Fibroblast of gingiva (primary cell): ENCODE measurements around the gene CEACAM7.
"Not testable (repeated sequence)": the region's sequence is repeated elsewhere in the genome, so short reads cannot be mapped to it uniquely, and the experiment has no call there.

Experiments used
- DNase-seq: peaks from one replicate; pipeline ENCODE4 v3.0.0-alpha.2; 2011; ENCODE audit warnings: low read depth

The CEACAM7 gene

DNA sequence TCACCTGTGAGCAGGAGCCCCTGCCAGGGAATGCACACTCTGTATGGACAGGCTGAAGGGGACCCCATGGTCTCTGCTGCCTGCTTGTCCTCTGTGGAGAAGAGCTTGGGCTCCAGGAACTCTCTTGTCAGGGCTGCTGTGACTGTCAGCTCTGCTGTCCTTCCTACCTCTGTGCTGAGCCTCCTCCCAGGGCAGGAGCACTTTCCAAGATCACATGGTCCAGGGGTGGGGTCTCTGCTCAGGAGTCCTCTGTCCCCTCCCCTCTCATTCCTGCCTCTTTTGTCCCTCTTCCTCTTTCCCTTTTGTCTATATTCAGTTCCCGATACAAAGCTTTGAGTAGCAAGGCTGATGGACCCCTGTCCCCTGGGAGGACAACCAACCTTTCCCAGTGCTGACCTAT is at the start of gene CEACAM7:
Gene CEACAM7 (minus strand): TSS at position 173 of the 400 bp plus-strand sequence. CDS start 105 bp downstream, at position 68.
- no peak for DNase-seq

DNA sequence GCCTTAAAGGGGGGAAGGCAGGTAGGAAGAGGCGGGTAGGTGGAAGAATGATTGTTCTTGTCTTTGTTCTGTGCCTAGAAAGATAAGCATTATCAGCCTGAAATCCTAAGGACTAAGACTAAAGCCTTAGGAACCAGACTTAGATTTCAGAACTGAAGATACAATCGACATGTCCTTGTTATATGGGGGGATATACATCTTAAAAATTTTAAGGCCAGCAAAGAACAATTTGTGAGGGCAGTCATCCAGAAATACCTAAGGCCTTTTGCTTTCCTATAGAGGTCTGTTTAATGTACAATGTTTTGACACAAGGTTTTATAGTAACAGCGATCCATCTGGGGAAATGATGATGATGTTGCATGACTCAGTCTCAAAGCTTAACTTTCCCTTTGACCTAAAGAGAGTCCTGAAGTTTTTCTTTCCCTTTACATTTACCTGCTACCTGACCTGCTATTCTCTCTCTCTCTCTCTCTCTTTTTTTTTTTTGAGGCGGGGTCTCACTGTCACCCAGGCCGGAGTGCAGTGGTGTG is 47.1 kb upstream of the CEACAM7 start:
- no peak for DNase-seq

DNA sequence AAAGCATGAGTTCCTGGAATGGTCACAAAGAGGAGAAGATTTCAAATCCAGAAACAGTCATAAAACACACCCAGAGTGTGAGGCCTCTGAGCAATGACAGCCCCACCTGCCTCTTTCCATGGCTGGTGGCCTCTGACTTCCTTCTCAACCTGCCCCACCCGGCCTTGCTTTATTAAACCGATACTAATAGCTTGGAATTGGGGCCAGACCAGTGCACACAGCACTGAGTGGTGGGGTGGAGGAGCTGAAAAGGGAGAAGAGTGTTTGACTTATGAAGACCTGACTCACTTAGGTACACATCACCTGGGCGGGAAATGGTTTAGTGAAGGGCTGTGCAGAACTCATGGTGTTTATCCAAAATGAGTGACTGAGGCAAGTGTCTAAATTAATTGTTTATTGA is 46.5 kb upstream of the CEACAM7 start:
- DNase-seq: no peak

DNA sequence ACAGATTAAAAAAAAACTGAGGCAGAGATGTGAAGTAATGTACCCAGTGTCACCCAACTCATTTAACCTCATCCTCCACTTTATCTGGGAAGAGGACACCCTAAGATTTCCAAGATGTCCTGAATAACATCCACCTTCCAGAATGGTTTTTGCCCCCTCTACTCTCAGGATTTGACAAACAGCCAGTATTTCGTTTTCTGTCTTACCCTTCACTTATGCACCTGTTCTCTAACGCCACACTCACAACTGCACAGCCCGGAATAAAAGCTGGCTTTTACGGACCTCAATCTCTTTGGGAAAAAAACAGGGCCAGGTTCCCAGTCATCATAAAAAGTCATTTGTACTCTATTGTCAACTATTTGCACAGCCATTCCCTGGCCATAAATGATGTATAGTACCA is 46.1 kb upstream of the CEACAM7 start:
- DNase-seq: no peak

DNA sequence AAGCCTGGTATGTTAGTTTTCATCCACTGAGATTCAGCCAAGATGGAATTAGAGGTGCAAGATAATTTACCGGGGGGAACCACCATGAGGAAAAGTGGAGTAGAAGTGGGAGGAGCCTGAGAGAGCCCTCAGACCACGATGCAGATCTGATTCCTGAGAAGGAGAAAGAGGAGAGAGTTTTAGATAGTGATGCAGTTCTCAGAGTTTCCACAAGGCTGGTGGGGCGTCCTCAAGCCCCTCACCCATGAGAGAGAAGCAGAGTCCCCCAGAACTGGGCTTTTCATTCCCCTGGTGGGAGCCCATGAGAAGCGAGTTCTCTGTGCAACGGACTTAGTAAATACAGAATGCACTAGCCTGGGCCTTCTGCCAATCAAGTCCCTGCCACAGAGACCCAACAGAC is 38.4 kb upstream of the CEACAM7 start:
- no peak for DNase-seq

DNA sequence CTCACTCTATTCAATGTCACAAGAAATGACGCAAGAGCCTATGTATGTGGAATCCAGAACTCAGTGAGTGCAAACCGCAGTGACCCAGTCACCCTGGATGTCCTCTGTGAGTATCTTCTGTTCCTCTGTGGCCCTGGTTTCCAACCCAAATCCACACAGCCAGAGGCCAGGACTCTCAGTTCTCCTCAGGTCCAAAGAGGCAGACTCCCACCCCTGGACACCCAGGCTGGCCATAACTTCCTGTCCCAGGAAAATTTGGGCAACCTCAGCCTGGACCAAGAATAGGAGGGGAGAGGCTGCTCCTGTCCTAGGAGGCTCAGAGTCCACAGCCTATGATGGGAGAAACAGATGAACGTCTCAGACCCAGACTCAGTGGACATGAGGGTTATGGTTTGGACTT is 32.0 kb upstream of the CEACAM7 start:
- DNase-seq: no peak

DNA sequence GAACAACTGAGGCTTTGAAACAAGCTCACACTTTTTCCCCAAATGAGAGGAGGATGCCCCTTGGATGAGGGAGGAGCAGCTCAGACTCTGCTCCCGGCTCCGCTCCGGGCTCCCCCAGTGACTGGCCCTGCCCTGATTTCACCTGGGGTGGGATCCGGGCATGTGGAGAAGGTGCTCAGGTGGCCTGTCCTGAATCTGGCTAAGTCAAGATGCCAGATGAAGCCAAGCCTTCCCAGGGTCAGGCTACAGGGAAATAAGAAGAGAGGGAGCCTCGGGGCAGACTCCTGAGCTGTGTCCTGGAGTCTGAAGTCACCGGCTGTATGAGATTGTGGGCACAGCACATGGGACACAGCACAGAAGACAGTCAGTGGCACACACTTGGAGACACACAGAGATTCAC is 30.7 kb upstream of the CEACAM7 start:
- DNase-seq: no peak

DNA sequence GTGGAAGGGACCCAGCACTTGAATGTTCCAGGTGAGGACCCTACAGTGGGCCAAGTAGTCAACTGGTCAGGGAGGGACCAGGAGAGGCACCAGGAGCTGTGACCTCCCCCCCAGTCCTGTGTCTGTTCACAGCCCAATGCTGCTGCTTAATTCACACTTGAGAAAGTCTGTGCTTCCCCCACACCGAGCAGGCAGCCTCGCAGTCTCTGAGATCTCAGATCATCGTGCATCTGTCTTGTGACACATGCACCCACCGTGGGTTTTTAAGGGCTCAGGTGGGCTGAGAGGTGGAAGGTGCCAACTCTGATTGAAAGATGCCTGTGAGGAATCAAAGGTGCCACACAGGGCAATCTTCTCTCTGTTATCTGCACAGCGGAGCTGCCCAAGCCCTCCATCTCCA is 26.5 kb upstream of the CEACAM7 start:
- DNase-seq: no peak

DNA sequence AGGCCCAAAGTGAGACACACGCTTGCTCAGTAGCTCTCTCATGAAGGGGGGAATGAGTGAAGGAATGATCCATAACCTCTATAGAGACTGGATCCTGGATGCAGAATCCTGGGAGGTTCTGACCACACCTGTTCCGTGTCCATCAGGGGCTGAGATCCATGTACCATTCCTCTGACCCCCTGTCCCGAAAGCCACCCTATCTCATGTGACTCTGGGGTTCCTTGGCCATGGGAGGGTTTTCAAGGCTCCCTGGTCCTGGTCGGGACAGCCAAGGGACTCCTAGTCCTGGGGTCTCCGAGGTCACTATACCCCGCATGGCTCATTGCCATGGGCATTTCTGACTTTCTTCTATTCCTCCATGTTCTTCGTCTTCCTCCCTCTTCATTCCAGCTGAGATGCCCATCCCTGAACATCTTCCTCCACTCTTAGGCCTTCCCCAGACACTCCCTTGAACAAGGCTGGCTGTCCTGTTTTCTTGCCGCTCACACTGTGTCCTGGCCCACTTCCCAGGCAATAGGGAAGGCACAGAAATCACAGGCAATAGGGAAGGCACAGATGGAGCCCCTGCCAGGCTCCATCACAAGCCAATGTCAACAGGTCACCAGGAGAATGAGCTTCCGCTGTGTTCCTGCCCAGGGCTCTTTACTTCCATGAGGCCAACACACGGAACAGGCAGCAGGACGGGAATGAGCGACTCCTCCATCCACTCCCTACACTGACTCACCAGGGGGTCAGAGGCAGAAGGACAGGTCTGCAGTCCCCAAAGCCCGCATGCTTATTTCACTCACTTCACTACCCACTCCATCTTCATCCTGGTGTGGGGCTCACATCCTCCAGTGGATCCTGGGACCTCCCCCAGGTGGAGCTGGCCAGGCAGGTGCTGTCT is 23.5 kb upstream of the CEACAM7 start:
- no peak for DNase-seq

DNA sequence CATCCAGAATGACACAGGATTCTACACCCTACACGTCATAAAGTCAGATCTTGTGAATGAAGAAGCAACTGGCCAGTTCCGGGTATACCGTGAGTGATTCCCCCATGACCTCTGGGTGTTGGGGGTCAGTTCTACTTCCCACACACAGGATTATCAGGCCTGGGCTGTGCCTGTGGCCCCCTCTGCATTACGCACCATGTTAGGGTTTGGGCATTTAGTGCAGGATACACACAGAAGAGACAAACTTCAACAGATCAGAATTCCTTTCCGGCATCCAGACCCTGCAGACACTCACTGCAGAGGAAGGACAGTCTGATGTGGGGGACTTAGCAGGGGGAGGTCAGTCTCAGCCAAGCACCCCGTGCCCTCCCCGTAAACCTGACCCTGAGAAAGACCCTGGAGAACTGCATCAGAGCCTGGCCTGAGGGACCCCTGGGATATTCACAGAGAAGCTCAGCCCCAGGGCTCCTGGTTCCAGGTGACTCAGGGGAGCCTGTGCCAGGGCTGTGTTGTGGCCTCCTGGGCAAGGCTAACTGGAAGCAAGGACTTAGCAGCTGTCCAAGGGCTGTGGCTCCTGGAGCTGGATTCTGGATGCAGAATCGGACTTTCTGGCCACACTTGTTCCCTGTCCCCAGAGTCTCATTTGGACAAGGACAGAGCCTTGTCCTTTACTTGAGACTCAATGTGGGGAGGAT is 22.0 kb upstream of the CEACAM7 start:
- no peak for DNase-seq

DNA sequence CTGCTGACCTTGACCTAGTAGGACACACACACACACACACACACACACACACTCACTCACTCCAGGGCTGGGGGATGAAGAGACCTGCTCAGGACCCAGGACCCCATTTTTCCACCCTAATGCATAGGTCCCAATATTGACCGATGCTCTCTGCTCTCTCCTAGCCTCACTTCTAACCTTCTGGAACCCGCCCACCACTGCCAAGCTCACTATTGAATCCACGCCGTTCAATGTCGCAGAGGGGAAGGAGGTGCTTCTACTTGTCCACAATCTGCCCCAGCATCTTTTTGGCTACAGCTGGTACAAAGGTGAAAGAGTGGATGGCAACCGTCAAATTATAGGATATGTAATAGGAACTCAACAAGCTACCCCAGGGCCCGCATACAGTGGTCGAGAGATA is 21.4 kb upstream of the CEACAM7 start:
- DNase-seq: not testable (repeated sequence)

DNA sequence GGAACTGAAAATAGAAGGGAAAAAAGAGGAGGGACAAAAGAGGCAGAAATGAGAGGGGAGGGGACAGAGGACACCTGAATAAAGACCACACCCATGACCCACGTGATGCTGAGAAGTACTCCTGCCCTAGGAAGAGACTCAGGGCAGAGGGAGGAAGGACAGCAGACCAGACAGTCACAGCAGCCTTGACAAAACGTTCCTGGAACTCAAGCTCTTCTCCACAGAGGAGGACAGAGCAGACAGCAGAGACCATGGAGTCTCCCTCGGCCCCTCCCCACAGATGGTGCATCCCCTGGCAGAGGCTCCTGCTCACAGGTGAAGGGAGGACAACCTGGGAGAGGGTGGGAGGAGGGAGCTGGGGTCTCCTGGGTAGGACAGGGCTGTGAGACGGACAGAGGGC is 20.4 kb upstream of the CEACAM7 start, which contains the start of gene CEACAM5:
Gene CEACAM5 (plus strand): TSS at position 146 of the 400 bp plus-strand sequence. CDS start 106 bp downstream, at position 252.
- DNase-seq: no peak

DNA sequence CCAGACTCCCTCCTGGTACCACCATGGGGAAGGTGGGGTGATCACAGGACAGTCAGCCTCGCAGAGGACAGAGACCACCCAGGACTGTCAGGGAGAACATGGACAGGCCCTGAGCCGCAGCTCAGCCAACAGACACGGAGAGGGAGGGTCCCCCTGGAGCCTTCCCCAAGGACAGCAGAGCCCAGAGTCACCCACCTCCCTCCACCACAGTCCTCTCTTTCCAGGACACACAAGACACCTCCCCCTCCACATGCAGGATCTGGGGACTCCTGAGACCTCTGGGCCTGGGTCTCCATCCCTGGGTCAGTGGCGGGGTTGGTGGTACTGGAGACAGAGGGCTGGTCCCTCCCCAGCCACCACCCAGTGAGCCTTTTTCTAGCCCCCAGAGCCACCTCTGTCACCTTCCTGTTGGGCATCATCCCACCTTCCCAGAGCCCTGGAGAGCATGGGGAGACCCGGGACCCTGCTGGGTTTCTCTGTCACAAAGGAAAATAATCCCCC is 19.9 kb upstream of the CEACAM7 start:
- DNase-seq: no peak

DNA sequence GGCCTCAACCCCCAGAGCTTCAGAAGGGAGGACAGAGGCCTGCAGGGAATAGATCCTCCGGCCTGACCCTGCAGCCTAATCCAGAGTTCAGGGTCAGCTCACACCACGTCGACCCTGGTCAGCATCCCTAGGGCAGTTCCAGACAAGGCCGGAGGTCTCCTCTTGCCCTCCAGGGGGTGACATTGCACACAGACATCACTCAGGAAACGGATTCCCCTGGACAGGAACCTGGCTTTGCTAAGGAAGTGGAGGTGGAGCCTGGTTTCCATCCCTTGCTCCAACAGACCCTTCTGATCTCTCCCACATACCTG is 19.4 kb upstream of the CEACAM7 start:
- no peak for DNase-seq

DNA sequence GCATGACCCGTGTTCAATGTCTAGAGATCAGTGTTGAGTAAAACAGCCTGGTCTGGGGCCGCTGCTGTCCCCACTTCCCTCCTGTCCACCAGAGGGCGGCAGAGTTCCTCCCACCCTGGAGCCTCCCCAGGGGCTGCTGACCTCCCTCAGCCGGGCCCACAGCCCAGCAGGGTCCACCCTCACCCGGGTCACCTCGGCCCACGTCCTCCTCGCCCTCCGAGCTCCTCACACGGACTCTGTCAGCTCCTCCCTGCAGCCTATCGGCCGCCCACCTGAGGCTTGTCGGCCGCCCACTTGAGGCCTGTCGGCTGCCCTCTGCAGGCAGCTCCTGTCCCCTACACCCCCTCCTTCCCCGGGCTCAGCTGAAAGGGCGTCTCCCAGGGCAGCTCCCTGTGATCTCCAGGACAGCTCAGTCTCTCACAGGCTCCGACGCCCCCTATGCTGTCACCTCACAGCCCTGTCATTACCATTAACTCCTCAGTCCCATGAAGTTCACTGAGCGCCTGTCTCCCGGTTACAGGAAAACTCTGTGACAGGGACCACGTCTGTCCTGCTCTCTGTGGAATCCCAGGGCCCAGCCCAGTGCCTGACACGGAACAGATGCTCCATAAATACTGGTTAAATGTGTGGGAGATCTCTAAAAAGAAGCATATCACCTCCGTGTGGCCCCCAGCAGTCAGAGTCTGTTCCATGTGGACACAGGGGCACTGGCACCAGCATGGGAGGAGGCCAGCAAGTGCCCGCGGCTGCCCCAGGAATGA is 18.9 kb upstream of the CEACAM7 start:
- no peak for DNase-seq

DNA sequence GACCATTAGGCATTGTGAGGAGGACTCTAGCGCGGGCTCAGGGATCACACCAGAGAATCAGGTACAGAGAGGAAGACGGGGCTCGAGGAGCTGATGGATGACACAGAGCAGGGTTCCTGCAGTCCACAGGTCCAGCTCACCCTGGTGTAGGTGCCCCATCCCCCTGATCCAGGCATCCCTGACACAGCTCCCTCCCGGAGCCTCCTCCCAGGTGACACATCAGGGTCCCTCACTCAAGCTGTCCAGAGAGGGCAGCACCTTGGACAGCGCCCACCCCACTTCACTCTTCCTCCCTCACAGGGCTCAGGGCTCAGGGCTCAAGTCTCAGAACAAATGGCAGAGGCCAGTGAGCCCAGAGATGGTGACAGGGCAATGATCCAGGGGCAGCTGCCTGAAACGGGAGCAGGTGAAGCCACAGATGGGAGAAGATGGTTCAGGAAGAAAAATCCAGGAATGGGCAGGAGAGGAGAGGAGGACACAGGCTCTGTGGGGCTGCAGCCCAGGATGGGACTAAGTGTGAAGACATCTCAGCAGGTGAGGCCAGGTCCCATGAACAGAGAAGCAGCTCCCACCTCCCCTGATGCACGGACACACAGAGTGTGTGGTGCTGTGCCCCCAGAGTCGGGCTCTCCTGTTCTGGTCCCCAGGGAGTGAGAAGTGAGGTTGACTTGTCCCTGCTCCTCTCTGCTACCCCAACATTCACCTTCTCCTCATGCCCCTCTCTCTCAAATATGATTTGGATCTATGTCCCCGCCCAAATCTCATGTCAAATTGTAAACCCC is 17.5 kb upstream of the CEACAM7 start:
- no peak for DNase-seq

DNA sequence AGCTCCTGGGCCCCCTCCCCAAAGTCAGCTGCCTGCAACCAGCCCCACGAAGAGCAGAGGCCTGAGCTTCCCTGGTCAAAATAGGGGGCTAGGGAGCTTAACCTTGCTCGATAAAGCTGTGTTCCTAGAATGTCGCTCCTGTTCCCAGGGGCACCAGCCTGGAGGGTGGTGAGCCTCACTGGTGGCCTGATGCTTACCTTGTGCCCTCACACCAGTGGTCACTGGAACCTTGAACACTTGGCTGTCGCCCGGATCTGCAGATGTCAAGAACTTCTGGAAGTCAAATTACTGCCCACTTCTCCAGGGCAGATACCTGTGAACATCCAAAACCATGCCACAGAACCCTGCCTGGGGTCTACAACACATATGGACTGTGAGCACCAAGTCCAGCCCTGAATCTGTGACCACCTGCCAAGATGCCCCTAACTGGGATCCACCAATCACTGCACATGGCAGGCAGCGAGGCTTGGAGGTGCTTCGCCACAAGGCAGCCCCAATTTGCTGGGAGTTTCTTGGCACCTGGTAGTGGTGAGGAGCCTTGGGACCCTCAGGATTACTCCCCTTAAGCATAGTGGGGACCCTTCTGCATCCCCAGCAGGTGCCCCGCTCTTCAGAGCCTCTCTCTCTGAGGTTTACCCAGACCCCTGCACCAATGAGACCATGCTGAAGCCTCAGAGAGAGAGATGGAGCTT is 15.7 kb upstream of the CEACAM7 start:
- no peak for DNase-seq

DNA sequence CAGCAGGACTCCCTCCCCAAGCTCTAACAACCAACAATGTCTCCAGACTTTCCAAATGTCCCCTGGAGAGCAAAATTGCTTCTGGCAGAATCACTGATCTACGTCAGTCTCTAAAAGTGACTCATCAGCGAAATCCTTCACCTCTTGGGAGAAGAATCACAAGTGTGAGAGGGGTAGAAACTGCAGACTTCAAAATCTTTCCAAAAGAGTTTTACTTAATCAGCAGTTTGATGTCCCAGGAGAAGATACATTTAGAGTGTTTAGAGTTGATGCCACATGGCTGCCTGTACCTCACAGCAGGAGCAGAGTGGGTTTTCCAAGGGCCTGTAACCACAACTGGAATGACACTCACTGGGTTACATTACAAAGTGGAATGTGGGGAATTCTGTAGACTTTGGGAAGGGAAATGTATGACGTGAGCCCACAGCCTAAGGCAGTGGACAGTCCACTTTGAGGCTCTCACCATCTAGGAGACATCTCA is 14.1 kb upstream of the CEACAM7 start:
- peak; percentile 10 for DNase-seq

DNA sequence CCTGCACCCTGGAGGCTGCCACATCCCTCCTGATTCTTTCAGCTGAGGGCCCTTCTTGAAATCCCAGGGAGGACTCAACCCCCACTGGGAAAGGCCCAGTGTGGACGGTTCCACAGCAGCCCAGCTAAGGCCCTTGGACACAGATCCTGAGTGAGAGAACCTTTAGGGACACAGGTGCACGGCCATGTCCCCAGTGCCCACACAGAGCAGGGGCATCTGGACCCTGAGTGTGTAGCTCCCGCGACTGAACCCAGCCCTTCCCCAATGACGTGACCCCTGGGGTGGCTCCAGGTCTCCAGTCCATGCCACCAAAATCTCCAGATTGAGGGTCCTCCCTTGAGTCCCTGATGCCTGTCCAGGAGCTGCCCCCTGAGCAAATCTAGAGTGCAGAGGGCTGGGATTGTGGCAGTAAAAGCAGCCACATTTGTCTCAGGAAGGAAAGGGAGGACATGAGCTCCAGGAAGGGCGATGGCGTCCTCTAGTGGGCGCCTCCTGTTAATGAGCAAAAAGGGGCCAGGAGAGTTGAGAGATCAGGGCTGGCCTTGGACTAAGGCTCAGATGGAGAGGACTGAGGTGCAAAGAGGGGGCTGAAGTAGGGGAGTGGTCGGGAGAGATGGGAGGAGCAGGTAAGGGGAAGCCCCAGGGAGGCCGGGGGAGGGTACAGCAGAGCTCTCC is 13.5 kb upstream of the CEACAM7 start:
- DNase-seq: no peak
